Fibroblast of the aortic adventitia (primary cell): ENCODE measurements around the gene AFG3L2. TPM values are rescaled to one million over a fixed set of nuclear protein-coding genes. Genes with fewer than 3 reads are reported as not detected.

Experiments used
- DNase-seq: peaks from one replicate; pipeline ENCODE4 v3.0.0-alpha.2; 2010; ENCODE audit warnings: low read depth
- H3K4me3 ChIP-seq: 2 replicates; pipeline ENCODE4 v1.5.1; 2011; ENCODE audit warnings: low read depth, mild to moderate bottlenecking, control low read depth, low read length, moderate library complexity
- CTCF ChIP-seq: IDR thresholded peaks from 2 replicates; pipeline ENCODE4 v1.5.1; 2011; ENCODE audit warnings: mild to moderate bottlenecking, low read length, control low read depth, inconsistent platforms; ENCODE audit not compliant: insufficient read depth
- total RNA-seq: library from RNA; depleted of rRNA; stranded (reverse); fragments of >200 nt; gene quantifications from 2 replicates; pipeline ENCODE4 v1.2.3, GENCODE V29; 2012; ENCODE audit warnings: low replicate concordance

AFG3L2 gene
- total RNA-seq, 1 donor, result 37.3 TPM

DNA sequence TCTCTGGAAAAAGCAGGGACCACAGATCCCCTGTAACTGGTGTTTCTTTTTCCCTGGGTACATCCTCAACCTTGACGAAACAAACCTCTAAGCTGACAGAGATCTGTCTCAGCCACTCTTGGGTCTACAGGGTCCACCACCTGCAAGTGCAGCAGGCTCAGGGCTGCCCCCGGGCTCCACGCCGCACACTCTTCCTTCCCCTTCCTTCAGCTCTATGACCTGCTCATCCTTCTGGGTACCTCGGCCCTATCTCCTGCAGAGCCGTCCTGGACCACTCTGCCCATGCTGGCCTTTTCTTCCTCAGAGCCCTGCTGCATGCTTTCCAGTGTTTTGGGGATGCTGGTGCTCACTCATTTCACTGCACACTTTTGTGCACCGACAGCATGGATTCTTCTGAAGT is 41.5 kb downstream of the AFG3L2 start:
- no peak for DNase-seq
- H3K4me3 ChIP-seq, result no peak overlapping the region
- no peak for TF ChIP-seq CTCF

- TF ChIP-seq CTCF, result no peak
- no peak overlapping the region for H3K4me3 ChIP-seq
- no peak for DNase-seq
Measured at GRCh38 chr18:12334863-12335262, 42.2 kb downstream of the AFG3L2 start.

GRCh38 chr18:12334366-12334808 is 42.6 kb downstream of the AFG3L2 start:
- DNase-seq, result no peak
- TF ChIP-seq CTCF, result no peak
- no peak overlapping the region for H3K4me3 ChIP-seq

DNA sequence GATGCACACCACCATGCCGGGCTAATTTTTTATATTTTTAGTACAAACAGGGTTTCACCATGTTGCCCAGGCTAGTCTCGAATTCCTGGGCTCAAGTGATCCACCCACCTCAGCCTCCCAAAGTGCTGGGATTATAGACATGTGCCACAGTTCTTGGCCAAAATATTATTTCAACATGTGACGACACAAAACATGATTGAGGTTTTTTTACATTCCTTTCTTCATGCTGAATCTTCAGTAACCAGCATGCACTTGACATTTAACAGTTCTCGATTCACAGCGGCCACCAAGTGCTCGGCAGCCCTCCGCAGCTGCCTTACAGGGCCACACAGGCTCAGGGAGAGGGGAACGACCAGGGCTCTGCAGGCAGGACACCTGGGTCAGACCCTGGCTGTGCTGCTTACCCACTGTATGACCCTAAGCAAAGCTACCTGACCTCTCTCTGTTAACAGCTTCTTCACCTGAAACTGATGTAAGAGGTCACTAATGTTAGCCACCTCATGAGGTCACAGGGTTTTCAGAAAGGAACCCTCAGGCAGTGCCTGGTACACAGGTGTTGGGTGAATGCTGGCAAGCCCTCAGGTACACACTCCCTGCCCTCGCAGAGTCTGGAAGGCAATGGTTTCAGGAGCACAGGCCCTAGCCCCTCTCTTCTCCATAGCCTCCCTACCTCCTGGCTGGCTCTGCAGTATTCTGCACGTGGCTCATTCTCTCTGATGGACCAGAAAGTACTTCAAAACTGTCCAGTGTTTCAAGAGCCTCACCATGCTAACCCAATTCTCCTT is 43.3 kb downstream of the AFG3L2 start:
- no peak overlapping the region for H3K4me3 ChIP-seq
- DNase-seq, result no peak
- TF ChIP-seq CTCF, result no peak

DNA sequence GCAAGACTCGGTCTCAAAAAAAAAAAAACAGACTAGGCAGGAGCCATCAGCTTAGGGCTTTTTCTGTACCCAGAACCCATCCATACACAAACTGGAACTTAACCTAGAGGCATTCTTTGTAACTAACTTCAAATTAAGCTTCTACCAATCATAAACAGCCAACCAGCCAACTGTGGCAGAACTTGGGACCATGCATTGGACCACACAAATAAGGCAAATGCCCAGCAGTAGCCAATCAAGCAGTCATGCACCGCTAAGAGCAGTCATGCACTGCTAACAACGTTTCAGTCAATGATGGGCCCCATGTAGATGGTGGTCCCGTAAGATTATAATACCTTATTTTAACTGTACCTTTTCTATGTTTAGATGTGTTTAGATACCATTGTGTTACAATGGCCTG is 46.3 kb downstream of the AFG3L2 start:
- H3K4me3 ChIP-seq, result no peak overlapping the region
- no peak for DNase-seq
- TF ChIP-seq CTCF, result no peak

GRCh38 chr18:12329125-12329698 is 47.8 kb downstream of the AFG3L2 start:
- no peak for TF ChIP-seq CTCF
- no peak overlapping the region for H3K4me3 ChIP-seq
- no peak for DNase-seq
